ENCODE data around the gene CHD9NB.
"Not testable (repeated sequence)": the region's sequence is repeated elsewhere in the genome, so short reads cannot be mapped to it uniquely, and the experiment has no call there.

Gene CHD9NB

DNA sequence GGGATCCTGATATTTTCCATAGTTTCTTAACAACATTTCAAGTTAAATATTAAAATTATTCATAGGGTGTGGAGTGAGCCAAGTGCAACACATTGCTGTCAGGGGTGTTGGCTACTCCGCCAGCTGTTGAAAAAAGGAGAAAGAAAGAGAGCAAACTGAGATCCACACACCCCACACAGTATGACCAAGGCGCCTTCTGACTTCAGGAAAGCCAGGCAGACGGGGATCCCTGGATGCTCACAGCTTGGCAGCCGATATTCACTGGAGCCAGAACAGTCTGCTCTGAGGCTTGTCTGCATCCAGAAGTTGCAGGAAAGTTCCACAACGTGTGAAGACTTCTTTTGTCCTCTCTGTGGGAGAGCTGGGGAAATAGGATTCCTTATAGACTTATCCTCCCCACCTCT lies 9.3 kb downstream of the CHD9NB start:
- no peak overlapping the region for H3K27ac ChIP-seq (ENCODE audit: low read length)
- peaks cover 5% of the 10 kb centered on the region for H3K4me1 ChIP-seq (ENCODE audit: control insufficient read depth, insufficient read depth, low read length)
- WGBS (ENCODE audit: insufficient coverage, insufficient read length), result no CpG with 5 or more reads among the region's 5 CpGs
- DNase-seq (ENCODE audit: low read depth, low spot score), result no peak
- H3K4me3 ChIP-seq (ENCODE audit: low read length), result peak overlapping the region; percentile 28; the same call in 1 of the 2 replicates
- H3K36me3 ChIP-seq (ENCODE audit: control insufficient read depth, insufficient read depth, low read length), result no peaks in the 10 kb centered on the region
- H3K9me3 ChIP-seq (ENCODE audit: control insufficient read depth, insufficient read depth, low read length), result no peaks in the 10 kb centered on the region
- no peaks in the 10 kb centered on the region for H3K27me3 ChIP-seq (ENCODE audit: control insufficient read depth, insufficient read depth, low read length)

DNA sequence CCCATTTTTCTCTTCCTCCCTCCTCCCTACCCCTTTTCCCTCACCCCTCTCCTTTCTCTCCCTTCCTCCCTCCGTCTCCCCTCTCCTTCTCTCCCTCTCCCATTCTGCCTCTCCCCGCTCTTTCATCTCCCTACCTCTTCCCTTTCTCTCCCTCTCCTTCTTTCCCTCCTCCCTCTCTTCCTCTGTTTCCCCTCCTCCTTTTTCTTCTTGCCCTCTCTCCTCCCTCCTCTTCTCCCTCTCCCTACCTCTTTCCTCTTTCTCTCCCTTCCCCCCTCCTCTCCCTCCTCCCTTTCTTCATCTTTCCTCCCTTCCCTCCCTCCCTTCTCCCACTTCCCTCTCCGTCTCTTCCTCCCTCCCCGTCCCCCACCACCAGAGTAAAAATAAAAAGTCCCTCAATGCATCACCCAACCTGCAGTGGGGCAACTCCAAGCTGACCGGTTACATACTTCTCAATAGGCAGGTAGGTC lies 10.4 kb downstream of the CHD9NB start:
- H3K4me1 ChIP-seq (ENCODE audit: control insufficient read depth, insufficient read depth, low read length), result peaks cover 5% of the 10 kb centered on the region
- no CpG with 5 or more reads among the region's 5 CpGs for WGBS (ENCODE audit: insufficient coverage, insufficient read length)
- H3K9me3 ChIP-seq (ENCODE audit: control insufficient read depth, insufficient read depth, low read length), result no peaks in the 10 kb centered on the region
- H3K27me3 ChIP-seq (ENCODE audit: control insufficient read depth, insufficient read depth, low read length), result no peaks in the 10 kb centered on the region
- H3K36me3 ChIP-seq (ENCODE audit: control insufficient read depth, insufficient read depth, low read length), result no peaks in the 10 kb centered on the region
- H3K4me3 ChIP-seq (ENCODE audit: low read length), result no peak overlapping the region
- H3K27ac ChIP-seq (ENCODE audit: low read length), result no peak overlapping the region
- DNase-seq (ENCODE audit: low read depth, low spot score), result no peak

DNA sequence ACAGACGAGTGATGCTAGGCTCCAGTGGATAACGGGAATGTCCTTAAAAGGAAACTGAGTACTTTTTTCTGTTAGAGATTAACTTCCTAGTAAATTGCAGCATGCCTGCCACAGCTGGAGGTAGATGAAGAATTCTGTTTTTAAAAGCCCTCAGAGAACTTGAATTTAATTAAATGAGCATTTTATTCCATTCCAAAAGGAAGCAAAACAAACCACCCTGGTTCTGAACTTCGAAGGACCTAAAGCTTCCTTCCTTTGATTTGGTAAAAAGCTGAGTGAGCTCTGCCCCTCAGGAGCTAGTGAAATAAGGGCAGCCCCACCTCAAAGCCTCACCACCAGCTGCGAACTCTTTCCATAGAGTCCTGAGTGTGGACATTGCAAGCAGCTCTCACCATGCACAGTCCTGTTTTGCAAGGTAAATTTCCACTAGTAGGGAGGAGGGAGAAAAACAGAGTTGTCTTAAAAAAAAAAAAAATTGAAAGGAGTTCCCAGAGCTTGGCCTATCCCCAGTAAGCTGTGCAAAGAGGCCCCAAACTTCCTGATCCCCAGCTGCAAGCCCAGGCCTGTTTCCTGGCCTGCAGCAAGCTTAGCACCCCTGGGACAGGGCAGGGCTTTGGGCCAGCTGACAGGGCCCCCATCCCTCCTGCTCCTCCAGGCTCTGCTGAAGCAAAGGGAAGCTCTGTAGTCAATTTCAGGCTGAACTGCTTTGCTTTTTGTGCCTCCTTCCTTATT lies 11.2 kb downstream of the CHD9NB start:
- no CpG with 5 or more reads among the region's 4 CpGs for WGBS (ENCODE audit: insufficient coverage, insufficient read length)
- no peak for DNase-seq (ENCODE audit: low read depth, low spot score)
- no peaks in the 10 kb centered on the region for H3K9me3 ChIP-seq (ENCODE audit: control insufficient read depth, insufficient read depth, low read length)
- H3K27me3 ChIP-seq (ENCODE audit: control insufficient read depth, insufficient read depth, low read length), result no peaks in the 10 kb centered on the region
- H3K36me3 ChIP-seq (ENCODE audit: control insufficient read depth, insufficient read depth, low read length), result no peaks in the 10 kb centered on the region
- peak overlapping the region; percentile 40 for H3K27ac ChIP-seq (ENCODE audit: low read length)
- peaks cover 5% of the 10 kb centered on the region for H3K4me1 ChIP-seq (ENCODE audit: control insufficient read depth, insufficient read depth, low read length)
- H3K4me3 ChIP-seq (ENCODE audit: low read length), result no peak overlapping the region

DNA sequence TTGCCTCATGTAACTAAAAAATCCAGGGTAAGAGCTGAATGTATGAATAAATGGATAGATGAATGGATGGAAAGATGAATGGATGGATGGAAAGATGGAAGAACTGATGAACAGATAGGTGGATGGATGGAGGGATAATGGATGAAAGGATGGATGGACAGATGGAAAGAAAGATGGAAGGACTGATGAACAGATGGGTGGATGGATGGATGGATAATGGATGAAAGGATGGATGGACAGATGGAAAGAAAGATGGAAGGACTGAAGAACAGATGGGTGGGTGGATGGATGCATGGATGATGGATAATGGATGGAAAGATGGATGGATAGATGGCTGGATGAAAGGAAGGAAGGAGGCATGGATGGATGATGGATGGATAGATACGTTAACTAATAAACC lies 11.9 kb downstream of the CHD9NB start:
- Histone ChIP-seq H3K27me3 (ENCODE audit: control insufficient read depth, insufficient read depth, low read length) (no peaks in the 10 kb centered on the region), H3K27ac (ENCODE audit: low read length) (no peak overlapping the region), H3K4me3 (ENCODE audit: low read length) (no peak overlapping the region), H3K4me1 (ENCODE audit: control insufficient read depth, insufficient read depth, low read length) (peaks cover 5% of the 10 kb centered on the region), H3K36me3 (ENCODE audit: control insufficient read depth, insufficient read depth, low read length) (no peaks in the 10 kb centered on the region), H3K9me3 (ENCODE audit: control insufficient read depth, insufficient read depth, low read length) (no peaks in the 10 kb centered on the region)
- WGBS (ENCODE audit: insufficient coverage, insufficient read length), result no CpG with 5 or more reads among the region's 1 CpG
- no peak for DNase-seq (ENCODE audit: low read depth, low spot score)

DNA sequence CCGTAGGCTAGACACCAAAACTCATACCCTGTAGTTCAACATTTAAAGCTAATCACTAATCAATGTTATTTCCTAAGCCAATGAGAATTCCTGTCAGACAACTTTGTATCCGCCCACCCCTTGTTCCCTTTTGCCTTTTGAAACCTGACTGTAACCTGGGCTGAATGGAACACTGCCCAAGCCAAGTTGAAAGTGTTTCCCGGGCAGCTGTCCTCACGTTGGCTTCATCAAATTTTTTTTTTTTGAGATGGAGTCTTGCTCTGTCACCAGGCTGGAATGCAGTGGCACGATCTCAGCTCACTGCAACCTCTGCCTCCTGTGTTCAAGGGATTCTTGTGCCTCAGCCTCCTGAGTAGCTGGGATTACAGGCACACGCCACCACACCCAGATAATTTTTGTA lies 16.0 kb downstream of the CHD9NB start:
- not testable (repeated sequence) for H3K27ac ChIP-seq (ENCODE audit: low read length); H3K36me3 ChIP-seq (ENCODE audit: control insufficient read depth, insufficient read depth, low read length); H3K4me1 ChIP-seq (ENCODE audit: control insufficient read depth, insufficient read depth, low read length); H3K9me3 ChIP-seq (ENCODE audit: control insufficient read depth, insufficient read depth, low read length); H3K27me3 ChIP-seq (ENCODE audit: control insufficient read depth, insufficient read depth, low read length); DNase-seq (ENCODE audit: low read depth, low spot score); H3K4me3 ChIP-seq (ENCODE audit: low read length)
- WGBS (ENCODE audit: insufficient coverage, insufficient read length), result no CpG with 5 or more reads among the region's 6 CpGs

DNA sequence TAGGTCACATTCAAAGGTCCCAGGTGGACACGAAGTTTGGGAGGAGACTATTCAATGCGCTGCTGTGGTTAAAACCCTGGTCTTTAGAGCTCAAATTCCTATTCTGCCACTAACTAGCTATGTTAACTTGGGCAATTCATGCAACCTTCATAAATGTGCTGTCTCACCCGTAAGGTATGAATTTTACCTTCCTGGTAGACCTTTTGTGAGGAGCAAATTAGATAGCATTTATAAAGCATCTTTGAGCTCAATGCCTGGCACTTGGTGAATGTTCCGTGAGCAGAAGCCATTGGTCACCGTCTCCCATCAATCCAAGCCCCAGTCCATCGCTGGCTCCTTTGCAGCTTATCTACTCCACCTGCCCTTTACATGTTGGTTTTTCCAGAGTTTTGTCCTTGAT lies 16.6 kb downstream of the CHD9NB start:
- H3K36me3 ChIP-seq (ENCODE audit: control insufficient read depth, insufficient read depth, low read length), result peaks cover 2% of the 10 kb centered on the region; the same call in 1 of the 2 replicates
- DNase-seq (ENCODE audit: low read depth, low spot score), result no peak
- no peaks in the 10 kb centered on the region for H3K27me3 ChIP-seq (ENCODE audit: control insufficient read depth, insufficient read depth, low read length)
- H3K27ac ChIP-seq (ENCODE audit: low read length), result no peak overlapping the region
- H3K9me3 ChIP-seq (ENCODE audit: control insufficient read depth, insufficient read depth, low read length), result no peaks in the 10 kb centered on the region
- H3K4me1 ChIP-seq (ENCODE audit: control insufficient read depth, insufficient read depth, low read length), result peaks cover 2% of the 10 kb centered on the region
- no CpG with 5 or more reads among the region's 6 CpGs for WGBS (ENCODE audit: insufficient coverage, insufficient read length)
- H3K4me3 ChIP-seq (ENCODE audit: low read length), result no peak overlapping the region

DNA sequence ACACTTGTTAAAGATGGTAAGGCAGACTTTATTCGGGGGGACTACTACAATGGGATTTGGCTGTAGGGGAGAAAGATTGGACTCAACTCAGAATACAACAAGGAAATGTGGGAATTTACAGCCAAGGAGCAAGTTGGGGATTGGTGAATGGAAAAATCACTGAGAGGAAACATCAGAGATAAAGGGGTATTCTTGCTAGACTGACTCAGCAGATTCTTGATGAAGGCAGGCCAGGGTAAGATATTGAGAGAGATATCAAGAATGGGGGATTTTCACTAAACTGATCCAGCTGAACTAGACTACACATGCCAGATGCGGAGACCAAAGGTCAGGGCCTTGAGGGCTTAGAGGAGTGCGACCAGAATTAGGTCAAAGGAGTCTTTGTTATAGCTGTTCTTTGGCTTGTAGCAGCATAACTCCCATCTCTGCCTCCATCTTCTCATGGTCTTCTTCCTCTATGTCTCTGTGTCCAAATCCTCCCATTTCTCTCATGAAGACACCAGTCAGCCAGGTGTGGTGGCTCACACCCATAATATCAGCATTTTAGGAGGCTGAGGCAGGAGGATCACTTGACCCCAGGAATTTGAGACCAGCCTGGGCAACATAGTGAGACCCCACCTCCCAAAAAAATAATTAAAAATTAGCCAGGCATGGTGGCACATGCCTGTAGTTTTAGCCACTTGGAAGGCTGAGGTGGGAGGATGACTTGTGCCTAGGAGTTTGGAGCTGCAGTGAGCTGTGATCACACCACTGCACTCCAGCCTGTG lies 17.3 kb downstream of the CHD9NB start:
- Histone ChIP-seq H3K4me3 (ENCODE audit: low read length) (no peak overlapping the region), H3K27ac (ENCODE audit: low read length) (no peak overlapping the region), H3K36me3 (ENCODE audit: control insufficient read depth, insufficient read depth, low read length) (peaks cover 2% of the 10 kb centered on the region; the same call in 1 of the 2 replicates), H3K9me3 (ENCODE audit: control insufficient read depth, insufficient read depth, low read length) (no peaks in the 10 kb centered on the region), H3K27me3 (ENCODE audit: control insufficient read depth, insufficient read depth, low read length) (no peaks in the 10 kb centered on the region), H3K4me1 (ENCODE audit: control insufficient read depth, insufficient read depth, low read length) (no peaks in the 10 kb centered on the region)
- no CpG with 5 or more reads among the region's 3 CpGs for WGBS (ENCODE audit: insufficient coverage, insufficient read length)
- DNase-seq (ENCODE audit: low read depth, low spot score), result no peak

DNA sequence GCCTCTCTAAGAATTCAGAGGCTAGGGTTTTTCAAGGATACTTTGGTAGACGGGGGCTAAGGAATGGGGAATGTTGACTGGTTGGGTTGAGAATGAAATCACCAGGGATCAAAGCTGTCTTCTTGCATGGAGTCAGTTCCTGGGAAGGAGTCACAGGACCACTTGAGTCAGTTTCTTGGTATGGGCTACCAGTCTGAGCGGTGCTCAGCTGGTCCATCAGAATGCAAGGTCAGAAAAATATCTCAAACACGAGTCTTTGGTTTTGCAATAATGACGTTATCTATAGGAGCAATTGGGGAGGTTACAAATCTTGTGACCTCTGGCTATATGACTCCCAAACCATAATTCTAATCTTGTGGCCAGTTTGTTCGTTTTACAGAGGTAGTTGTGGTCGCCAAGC lies 18.4 kb downstream of the CHD9NB start:
- no peaks in the 10 kb centered on the region for H3K9me3 ChIP-seq (ENCODE audit: control insufficient read depth, insufficient read depth, low read length)
- H3K4me1 ChIP-seq (ENCODE audit: control insufficient read depth, insufficient read depth, low read length), result no peaks in the 10 kb centered on the region
- no peak for DNase-seq (ENCODE audit: low read depth, low spot score)
- no CpG with 5 or more reads among the region's 6 CpGs for WGBS (ENCODE audit: insufficient coverage, insufficient read length)
- no peak overlapping the region for H3K4me3 ChIP-seq (ENCODE audit: low read length)
- no peaks in the 10 kb centered on the region for H3K27me3 ChIP-seq (ENCODE audit: control insufficient read depth, insufficient read depth, low read length)
- peaks cover 2% of the 10 kb centered on the region; the same call in 1 of the 2 replicates for H3K36me3 ChIP-seq (ENCODE audit: control insufficient read depth, insufficient read depth, low read length)
- H3K27ac ChIP-seq (ENCODE audit: low read length), result no peak overlapping the region

DNA sequence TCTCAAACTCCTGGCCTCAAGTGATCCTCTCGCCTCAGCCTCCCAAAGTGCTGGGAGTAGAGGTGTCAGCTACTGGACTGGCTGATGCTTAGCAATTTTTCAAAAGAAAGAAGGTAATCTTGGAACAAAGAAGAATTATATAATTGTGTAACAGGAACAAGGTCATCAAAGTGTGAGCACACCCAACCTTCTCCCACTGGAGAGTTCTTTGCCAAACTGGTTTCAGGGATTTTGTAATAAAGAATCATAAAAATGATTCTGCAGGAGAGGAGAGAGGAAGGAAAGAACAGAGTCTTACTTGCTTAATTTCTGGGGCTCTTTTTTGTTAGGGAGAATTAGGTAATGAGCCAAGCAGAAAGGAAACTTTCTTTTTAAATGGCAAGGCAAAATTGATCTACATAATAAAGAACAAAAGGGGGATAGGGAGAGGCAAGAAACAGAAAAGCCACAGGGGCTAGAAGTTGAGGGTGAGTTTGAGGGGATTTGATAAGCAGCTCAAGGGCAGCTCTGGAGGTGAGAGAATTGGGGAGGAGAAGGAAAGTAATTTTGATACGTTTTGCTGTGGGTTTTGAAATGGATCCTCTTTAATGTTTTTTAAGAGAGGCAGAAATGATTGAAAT lies 21.3 kb downstream of the CHD9NB start:
- no CpG with 5 or more reads among the region's 2 CpGs for WGBS (ENCODE audit: insufficient coverage, insufficient read length)
- Histone ChIP-seq H3K4me3 (ENCODE audit: low read length) (no peak overlapping the region), H3K4me1 (ENCODE audit: control insufficient read depth, insufficient read depth, low read length) (no peaks in the 10 kb centered on the region), H3K27me3 (ENCODE audit: control insufficient read depth, insufficient read depth, low read length) (no peaks in the 10 kb centered on the region), H3K27ac (ENCODE audit: low read length) (no peak overlapping the region), H3K36me3 (ENCODE audit: control insufficient read depth, insufficient read depth, low read length) (peaks cover 2% of the 10 kb centered on the region; the same call in 1 of the 2 replicates), H3K9me3 (ENCODE audit: control insufficient read depth, insufficient read depth, low read length) (no peaks in the 10 kb centered on the region)
- DNase-seq (ENCODE audit: low read depth, low spot score), result no peak

DNA sequence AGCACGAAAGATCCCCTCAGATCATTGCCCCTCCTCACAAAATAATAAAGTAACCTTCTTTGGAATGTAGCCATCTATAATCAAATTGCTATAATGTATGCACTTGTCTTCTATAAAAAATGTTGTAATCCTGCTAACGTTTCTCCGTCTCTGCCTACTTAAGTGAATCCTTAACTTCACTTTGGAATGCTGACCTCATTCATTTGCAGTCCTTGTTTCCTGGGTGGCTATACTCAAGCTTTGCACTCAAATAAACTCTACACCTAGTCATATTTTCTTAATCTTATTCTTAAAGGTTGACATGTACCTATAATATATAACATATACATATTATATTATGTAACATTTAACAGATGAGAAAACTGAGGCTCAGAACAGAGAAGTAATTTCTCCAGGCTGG lies 22.7 kb downstream of the CHD9NB start:
- Histone ChIP-seq H3K9me3 (ENCODE audit: control insufficient read depth, insufficient read depth, low read length) (no peaks in the 10 kb centered on the region), H3K4me1 (ENCODE audit: control insufficient read depth, insufficient read depth, low read length) (no peaks in the 10 kb centered on the region), H3K36me3 (ENCODE audit: control insufficient read depth, insufficient read depth, low read length) (peaks cover 2% of the 10 kb centered on the region; the same call in 1 of the 2 replicates), H3K27me3 (ENCODE audit: control insufficient read depth, insufficient read depth, low read length) (no peaks in the 10 kb centered on the region), H3K27ac (ENCODE audit: low read length) (no peak overlapping the region), H3K4me3 (ENCODE audit: low read length) (no peak overlapping the region)
- no peak for DNase-seq (ENCODE audit: low read depth, low spot score)
- WGBS (ENCODE audit: insufficient coverage, insufficient read length), result no CpG with 5 or more reads among the region's 3 CpGs

All from iPS DF 6.9 (cell line).